ENCODE measurements around the gene ITGAL. TPM values are rescaled to one million over a fixed set of nuclear protein-coding genes. Genes with fewer than 3 reads are reported as not detected.

The ITGAL gene
- total and polyA plus RNA-seq, 2 experiments from 2014 or later: not detected

- no peaks in the 10 kb centered on the region for H3K4me1 ChIP-seq (ENCODE audit: low read depth)
- no peak for DNase-seq (ENCODE audit: low read depth in 1 of 2, low spot score in 1 of 2)
- peak overlapping the region; percentile 85 for H3K4me3 ChIP-seq
- TF ChIP-seq CTCF (IDR thresholded peaks at IDR 0.05; ENCODE audit: low read depth, low read length): no peak
- no peaks in the 10 kb centered on the region for H3K27me3 ChIP-seq
- peaks cover 4% of the 10 kb centered on the region for H3K36me3 ChIP-seq
- H3K9me3 ChIP-seq (ENCODE audit: low read depth): no peaks in the 10 kb centered on the region
- H3K27ac ChIP-seq: peak overlapping the region; percentile 93
These were observed 28.1 kb upstream of the ITGAL start for GRCh38 chr16:30444231-30445148.

- DNase-seq (ENCODE audit: low read depth in 1 of 2, low spot score in 1 of 2): no peak
- Histone ChIP-seq H3K36me3 (peaks cover 4% of the 10 kb centered on the region), H3K4me3 (peak overlapping the region; percentile 85), H3K27me3 (no peaks in the 10 kb centered on the region), H3K9me3 (ENCODE audit: low read depth) (no peaks in the 10 kb centered on the region), H3K4me1 (ENCODE audit: low read depth) (no peaks in the 10 kb centered on the region), H3K27ac (peak overlapping the region; percentile 93)
- TF ChIP-seq CTCF (IDR thresholded peaks at IDR 0.05; ENCODE audit: low read depth, low read length): no peak
These were observed 27.5 kb upstream of the ITGAL start for GRCh38 chr16:30445149-30445407.

- no peaks in the 10 kb centered on the region for H3K9me3 ChIP-seq (ENCODE audit: low read depth)
- no peaks in the 10 kb centered on the region for H3K27me3 ChIP-seq
- peak within 1 kb of the TSS; percentile 93 for H3K27ac ChIP-seq
- peaks cover 4% of the 10 kb centered on the region for H3K36me3 ChIP-seq
- peak within 1 kb of the TSS; percentile 85 for H3K4me3 ChIP-seq
- H3K4me1 ChIP-seq (ENCODE audit: low read depth): no peaks in the 10 kb centered on the region
- peak; percentile 96 to 99 for DNase-seq (ENCODE audit: low read depth in 1 of 2, low spot score in 1 of 2)
- TF ChIP-seq CTCF (IDR thresholded peaks at IDR 0.05; ENCODE audit: low read depth, low read length): peak; percentile 48
These were observed 26.9 kb upstream of the ITGAL start, which contains the start of gene SEPHS2 for GRCh38 chr16:30445408-30446202. TSS of gene SEPHS2 (minus strand) at chr16:30445874. CDS start at chr16:30445727, 147 bp downstream.

- DNase-seq (ENCODE audit: low read depth in 1 of 2, low spot score in 1 of 2): no peak
- TF ChIP-seq CTCF (IDR thresholded peaks at IDR 0.05; ENCODE audit: low read depth, low read length): no peak
- Histone ChIP-seq H3K9me3 (ENCODE audit: low read depth) (no peaks in the 10 kb centered on the region), H3K4me1 (ENCODE audit: low read depth) (no peaks in the 10 kb centered on the region), H3K36me3 (peaks cover 4% of the 10 kb centered on the region), H3K27ac (peak overlapping the region; percentile 93), H3K27me3 (no peaks in the 10 kb centered on the region), H3K4me3 (peak overlapping the region; percentile 85)
These were observed 26.3 kb upstream of the ITGAL start for GRCh38 chr16:30446203-30446595.

- TF ChIP-seq CTCF (IDR thresholded peaks at IDR 0.05; ENCODE audit: low read depth, low read length): no peak
- no peak for DNase-seq (ENCODE audit: low read depth in 1 of 2, low spot score in 1 of 2)
- Histone ChIP-seq H3K4me1 (ENCODE audit: low read depth) (no peaks in the 10 kb centered on the region), H3K27ac (no peak overlapping the region), H3K4me3 (no peak overlapping the region), H3K36me3 (peaks cover 4% of the 10 kb centered on the region), H3K27me3 (no peaks in the 10 kb centered on the region), H3K9me3 (ENCODE audit: low read depth) (no peaks in the 10 kb centered on the region)
These were observed 24.9 kb upstream of the ITGAL start for GRCh38 chr16:30447512-30448226.

Data from cardiac muscle cell (in vitro differentiated cells and primary cell).